ENCODE data around the gene GRIN2C.

GRCh38 chr17:74799097-74799496 lies 60.6 kb downstream of the GRIN2C start:
- no peak for TF ChIP-seq CTCF (IDR thresholded peaks at IDR 0.05)
- no peak for TF ChIP-seq EZH2 (IDR thresholded peaks at IDR 0.05)
